HS-5 (cell line): ENCODE data around the gene CCDC66.
A peak's percentile ranks its signal among the peaks of the same experiment; 100 is the strongest.

Experiments used
- DNase-seq: peaks from one replicate; pipeline ENCODE4 v3.0.0-alpha.2; 2012; ENCODE audit warnings: low read depth

The CCDC66 gene

GRCh38 chr3:56622381-56622780 lies 65.4 kb downstream of the CCDC66 start:
- no peak for DNase-seq

- DNase-seq, result peak; percentile 28
Observed at GRCh38 chr3:56624725-56625124, 67.8 kb downstream of the CCDC66 start.

- no peak for DNase-seq
Observed at GRCh38 chr3:56629047-56629446, 72.1 kb downstream of the CCDC66 start.

- DNase-seq, result no peak
Observed at GRCh38 chr3:56629451-56629850, 72.5 kb downstream of the CCDC66 start.

- no peak for DNase-seq
Observed at GRCh38 chr3:56630966-56631365, 74.0 kb downstream of the CCDC66 start.

- no peak for DNase-seq
Observed at GRCh38 chr3:56633181-56633580, 76.2 kb downstream of the CCDC66 start.

- no peak for DNase-seq
Observed at GRCh38 chr3:56633602-56634535, 76.9 kb downstream of the CCDC66 start.

GRCh38 chr3:56645407-56645806 lies 88.4 kb downstream of the CCDC66 start:
- DNase-seq, result no peak

GRCh38 chr3:56654460-56654859 lies 97.5 kb downstream of the CCDC66 start:
- no peak for DNase-seq

GRCh38 chr3:56655709-56656108 lies 98.7 kb downstream of the CCDC66 start:
- no peak for DNase-seq

- DNase-seq, result no peak
Observed at GRCh38 chr3:56664823-56665222, 107.8 kb downstream of the CCDC66 start.

GRCh38 chr3:56667973-56668579 lies 111.1 kb downstream of the CCDC66 start:
- DNase-seq, result no peak
